ENCODE results near the gene BCAS3.
"Not testable (repeated sequence)": the region's sequence is repeated elsewhere in the genome, so short reads cannot be mapped to it uniquely, and the experiment has no call there.

BCAS3 gene

GRCh38 chr17:61237275-61237674, 559.6 kb downstream of the BCAS3 start:
- no peak for DNase-seq

- no peak for DNase-seq
Observed at GRCh38 chr17:61238455-61238933, 560.8 kb downstream of the BCAS3 start.

GRCh38 chr17:61239327-61239726, 561.7 kb downstream of the BCAS3 start:
- no peak for DNase-seq

- DNase-seq = no peak
Observed at GRCh38 chr17:61239953-61240352, 562.3 kb downstream of the BCAS3 start.

- DNase-seq = no peak
Observed at GRCh38 chr17:61240851-61241468, 563.3 kb downstream of the BCAS3 start.

GRCh38 chr17:61244988-61245387, 567.3 kb downstream of the BCAS3 start:
- DNase-seq = not testable (repeated sequence)

- no peak for DNase-seq
Observed at GRCh38 chr17:61245706-61246135, 568.1 kb downstream of the BCAS3 start.

GRCh38 chr17:61247439-61247838, 569.8 kb downstream of the BCAS3 start:
- no peak for DNase-seq

GRCh38 chr17:61248399-61248798, 570.7 kb downstream of the BCAS3 start:
- no peak for DNase-seq

- DNase-seq = no peak
Observed at GRCh38 chr17:61249649-61250299, 572.1 kb downstream of the BCAS3 start.

- no peak for DNase-seq
Observed at GRCh38 chr17:61250335-61250890, 572.8 kb downstream of the BCAS3 start.

GRCh38 chr17:61251939-61252865, 574.6 kb downstream of the BCAS3 start:
- DNase-seq = no peak

- no peak for DNase-seq
Observed at GRCh38 chr17:61253362-61253761, 575.7 kb downstream of the BCAS3 start.

- DNase-seq = no peak
Observed at GRCh38 chr17:61253937-61254574, 576.4 kb downstream of the BCAS3 start.

GRCh38 chr17:61254904-61255303, 577.3 kb downstream of the BCAS3 start:
- DNase-seq = no peak

- no peak for DNase-seq
Observed at GRCh38 chr17:61255647-61256046, 578.0 kb downstream of the BCAS3 start.

- DNase-seq = no peak
Observed at GRCh38 chr17:61259360-61259759, 581.7 kb downstream of the BCAS3 start.

- DNase-seq = no peak
Observed at GRCh38 chr17:61260071-61260797, 582.6 kb downstream of the BCAS3 start.

- no peak for DNase-seq
Observed at GRCh38 chr17:61261001-61261637, 583.5 kb downstream of the BCAS3 start.

GRCh38 chr17:61265397-61265796, 587.7 kb downstream of the BCAS3 start:
- DNase-seq = no peak

GRCh38 chr17:61267847-61268246, 590.2 kb downstream of the BCAS3 start:
- DNase-seq = no peak

Measured in NCI-H526 (cell line).